Activated T-helper 2 cell treated with anti-CD3 and anti-CD28 coated beads, Interferon-gamma antibody, Interleukin-2, Interleukin-4, amounts not matched to agents 10 μg/mL and 5 μg/mL and 100 μg/mL, durations not matched to agents 14 hours and 24 hours and 36 hours (primary cell): ENCODE data around the gene LARP7. TPM values are rescaled to one million over a fixed set of nuclear protein-coding genes. Genes with fewer than 3 reads are reported as not detected.
A peak's percentile ranks its signal among the peaks of the same experiment; 100 is the strongest.
"Not testable (repeated sequence)": the region's sequence is repeated elsewhere in the genome, so short reads cannot be mapped to it uniquely, and the experiment has no call there.

ENCODE experiments used
- DNase-seq: peaks from one replicate; pipeline ENCODE4 v3.0.0; 2021; ENCODE audit warnings: low spot score
- H3K27ac Mint-ChIP-seq: one replicate; pipeline ENCODE4 v1.8.0; 2021; ENCODE audit warnings: mixed read lengths
- H3K27me3 Mint-ChIP-seq: one replicate; pipeline ENCODE4 v1.8.0; 2021; ENCODE audit warnings: low read depth, mixed read lengths
- H3K36me3 Mint-ChIP-seq: one replicate; pipeline ENCODE4 v1.8.0; 2021; ENCODE audit warnings: low read depth, mixed read lengths
- H3K4me1 Mint-ChIP-seq: one replicate; pipeline ENCODE4 v1.8.0; 2021; ENCODE audit warnings: low read depth, mixed read lengths
- H3K4me3 Mint-ChIP-seq: one replicate; pipeline ENCODE4 v1.8.0; 2021; ENCODE audit warnings: low read depth, mild to moderate bottlenecking, moderate library complexity, mixed read lengths
- H3K9me3 Mint-ChIP-seq: one replicate; pipeline ENCODE4 v1.8.0; 2021; ENCODE audit warnings: mixed read lengths
- intact Hi-C: fragments of 100-400 bp; cut with micrococcal nuclease; formaldehyde crosslinking; loops from one replicate; pipeline ENCODE4 v1.15.1; 2023
- total RNA-seq: library from RNA; stranded (reverse); gene quantifications from 2 replicates; pipeline ENCODE4 v1.2.3, GENCODE V29; 2022

LARP7 gene
- 44.0 and 45.3 TPM in 2 replicates for total RNA-seq

DNA sequence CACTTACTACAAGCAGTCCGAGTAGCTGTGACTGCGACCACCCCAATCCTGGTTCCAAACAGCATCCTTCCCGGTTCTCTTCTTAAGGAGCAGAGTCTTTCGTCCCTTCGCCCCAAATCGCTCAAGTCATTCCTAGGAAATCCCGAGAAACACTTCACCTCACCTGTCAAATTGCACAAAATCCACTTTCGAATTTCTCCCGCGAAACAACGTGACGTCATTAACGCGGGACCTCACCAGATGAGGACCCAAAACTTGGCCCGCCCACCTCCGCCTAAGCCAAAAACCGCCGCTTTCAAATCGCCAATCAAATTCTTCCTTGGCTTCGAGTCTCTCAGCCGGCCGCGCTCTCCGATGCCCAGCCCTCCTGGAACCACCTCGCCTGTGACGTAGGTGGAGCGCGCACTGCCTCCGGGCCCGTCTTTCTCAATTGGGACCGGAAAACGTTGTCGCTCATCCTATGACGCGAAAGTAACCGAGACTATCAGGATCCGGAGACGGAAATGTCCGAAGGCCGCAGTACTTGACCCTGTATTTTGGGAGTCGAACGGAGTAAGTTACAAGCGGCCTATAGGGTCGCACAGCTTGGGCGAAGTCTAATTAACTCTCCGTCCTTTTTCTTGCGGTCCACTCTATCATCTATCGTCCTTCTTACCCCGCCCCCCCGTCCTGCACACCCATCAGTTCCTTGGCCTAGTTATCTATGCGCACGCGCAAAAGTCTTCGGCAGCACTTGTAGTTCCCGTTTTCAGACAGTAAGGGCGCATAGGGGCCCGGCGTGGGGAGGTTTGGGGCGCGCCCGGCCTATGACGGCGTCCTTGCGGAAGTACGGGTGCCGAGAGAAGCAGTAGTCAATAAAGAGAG is at the start of gene LARP7, which contains the start of gene ZGRF1:
LARP7 (plus strand) TSS at position 456 of the 864 bp plus-strand sequence. CDS start 7,527 bp downstream, outside the sequence.
ZGRF1 (minus strand) TSS at position 222 of the 864 bp plus-strand sequence. CDS start 3,733 bp downstream, outside the sequence.
- Mint-ChIP-seq H3K4me1 (peaks cover 29% of the 10 kb centered on the region), H3K4me3 (no peak within 1 kb of the TSS), H3K36me3 (peaks cover 10% of the 10 kb centered on the region), H3K9me3 (no peaks in the 10 kb centered on the region), H3K27me3 (no peaks in the 10 kb centered on the region), H3K27ac (no peak within 1 kb of the TSS)
- intact Hi-C loops: loop anchor here (1.0 to 2.0 kb wide), 2 partner anchors 182 to 406 kb away; partner anchors contain the start of gene AP1AR
- DNase-seq: peak; percentile 97

DNA sequence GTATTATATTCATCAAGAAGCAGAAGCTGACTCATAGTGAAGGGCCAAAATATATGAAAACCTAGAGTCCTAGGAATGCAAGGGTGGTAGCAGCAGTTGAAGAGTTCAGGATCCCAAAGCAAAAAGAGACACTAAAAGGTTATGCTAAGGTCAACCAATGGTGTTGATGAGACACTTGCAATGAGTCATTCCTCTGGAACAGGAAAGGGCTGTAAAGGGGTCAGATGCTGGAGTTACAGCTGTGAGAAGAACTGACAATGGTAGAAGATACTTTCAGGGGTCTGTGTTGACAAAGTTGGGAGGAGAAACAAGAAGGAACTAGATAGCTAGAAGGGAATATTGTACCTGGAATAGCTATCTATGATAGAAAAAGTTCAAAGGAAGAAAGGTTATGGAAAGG is 47.7 kb upstream of the LARP7 start:
- DNase-seq: no peak
- Mint-ChIP-seq H3K9me3 (no peaks in the 10 kb centered on the region), H3K4me1 (peaks cover 4% of the 10 kb centered on the region), H3K27me3 (no peaks in the 10 kb centered on the region), H3K4me3 (no peak overlapping the region), H3K27ac (no peak overlapping the region), H3K36me3 (peaks cover 40% of the 10 kb centered on the region)
- intact Hi-C loops: no loop called here

- Mint-ChIP-seq H3K27ac (no peak overlapping the region), H3K27me3 (no peaks in the 10 kb centered on the region), H3K4me1 (peaks cover 4% of the 10 kb centered on the region), H3K36me3 (peaks cover 32% of the 10 kb centered on the region), H3K9me3 (no peaks in the 10 kb centered on the region), H3K4me3 (no peak overlapping the region)
- intact Hi-C loops: no loop called here
- no peak for DNase-seq
These were observed 45.4 kb upstream of the LARP7 start for GRCh38 chr4:112591593-112591992.

DNA sequence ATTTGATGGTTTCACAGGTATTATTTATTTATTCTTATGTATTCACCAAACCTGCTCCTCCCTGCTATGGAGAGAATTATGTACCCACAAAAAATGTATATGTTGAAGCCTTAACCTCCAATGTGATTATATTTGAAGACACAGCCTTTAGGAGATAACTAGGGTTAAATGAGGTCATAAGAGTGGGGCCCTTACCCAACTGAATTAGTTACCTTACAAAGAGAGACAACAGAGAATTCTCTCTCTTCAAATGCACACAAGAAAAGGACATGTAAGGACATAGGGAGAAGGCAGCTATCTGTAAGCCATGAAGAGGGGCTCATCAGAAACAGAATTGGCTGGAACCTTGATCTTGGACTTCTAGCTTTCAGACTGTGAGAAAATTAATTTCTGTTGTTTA is 44.2 kb upstream of the LARP7 start:
- peaks cover 4% of the 10 kb centered on the region for H3K4me1 Mint-ChIP-seq
- DNase-seq: no peak
- H3K27ac Mint-ChIP-seq: no peak overlapping the region
- intact Hi-C loops: no loop called here
- H3K9me3 Mint-ChIP-seq: no peaks in the 10 kb centered on the region
- H3K4me3 Mint-ChIP-seq: no peak overlapping the region
- H3K36me3 Mint-ChIP-seq: peaks cover 21% of the 10 kb centered on the region
- H3K27me3 Mint-ChIP-seq: no peaks in the 10 kb centered on the region

GRCh38 chr4:112593438-112594133 is 43.4 kb upstream of the LARP7 start:
- Mint-ChIP-seq H3K4me1 (peaks cover 4% of the 10 kb centered on the region), H3K9me3 (no peaks in the 10 kb centered on the region), H3K27ac (no peak overlapping the region), H3K4me3 (no peak overlapping the region), H3K27me3 (no peaks in the 10 kb centered on the region), H3K36me3 (peaks cover 22% of the 10 kb centered on the region)
- intact Hi-C loops: no loop called here
- DNase-seq: no peak

- H3K4me1 Mint-ChIP-seq: no peaks in the 10 kb centered on the region
- no peaks in the 10 kb centered on the region for H3K27me3 Mint-ChIP-seq
- no peak overlapping the region for H3K4me3 Mint-ChIP-seq
- H3K36me3 Mint-ChIP-seq: peaks cover 14% of the 10 kb centered on the region
- no peak for DNase-seq
- H3K27ac Mint-ChIP-seq: no peak overlapping the region
- intact Hi-C loops: no loop called here
- no peaks in the 10 kb centered on the region for H3K9me3 Mint-ChIP-seq
These were observed 42.0 kb upstream of the LARP7 start for GRCh38 chr4:112594993-112595392.

GRCh38 chr4:112604589-112604988 is 32.4 kb upstream of the LARP7 start:
- H3K36me3 Mint-ChIP-seq: peaks cover 7% of the 10 kb centered on the region
- DNase-seq: no peak
- H3K4me3 Mint-ChIP-seq: no peak overlapping the region
- intact Hi-C loops: loop anchor here (2.0 kb wide), 1 partner anchor 278 kb away; no protein-coding TSS in a partner anchor
- no peaks in the 10 kb centered on the region for H3K9me3 Mint-ChIP-seq
- H3K4me1 Mint-ChIP-seq: no peaks in the 10 kb centered on the region
- H3K27me3 Mint-ChIP-seq: no peaks in the 10 kb centered on the region
- H3K27ac Mint-ChIP-seq: no peak overlapping the region

GRCh38 chr4:112612814-112613213 is 24.1 kb upstream of the LARP7 start:
- H3K27me3 Mint-ChIP-seq, H3K27ac Mint-ChIP-seq, DNase-seq, intact Hi-C loops, H3K4me3 Mint-ChIP-seq, H3K9me3 Mint-ChIP-seq, H3K36me3 Mint-ChIP-seq, H3K4me1 Mint-ChIP-seq: not testable (repeated sequence)

DNA sequence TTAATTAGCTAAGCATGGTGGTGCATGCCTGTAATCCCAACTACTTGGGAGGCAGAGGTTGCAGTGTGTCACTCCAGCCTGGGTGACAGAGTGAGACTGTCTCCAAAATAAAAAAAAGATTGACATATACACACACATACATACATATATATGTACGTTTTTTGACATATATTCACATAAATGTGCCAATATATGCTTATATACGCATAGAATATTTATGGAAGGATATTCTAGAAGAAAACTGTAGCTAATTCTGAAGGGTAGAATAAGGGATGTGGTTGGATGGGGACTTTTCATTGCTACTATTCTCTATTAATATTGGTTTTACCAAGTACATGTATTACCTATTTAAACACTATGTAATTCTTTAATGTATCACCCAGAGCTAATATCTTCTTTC is 20.0 kb upstream of the LARP7 start:
- H3K27ac Mint-ChIP-seq: no peak overlapping the region
- no peak overlapping the region for H3K4me3 Mint-ChIP-seq
- no peak for DNase-seq
- no peaks in the 10 kb centered on the region for H3K27me3 Mint-ChIP-seq
- intact Hi-C loops: no loop called here
- H3K9me3 Mint-ChIP-seq: no peaks in the 10 kb centered on the region
- no peaks in the 10 kb centered on the region for H3K4me1 Mint-ChIP-seq
- peaks cover 25% of the 10 kb centered on the region for H3K36me3 Mint-ChIP-seq

GRCh38 chr4:112626228-112626627 is 10.7 kb upstream of the LARP7 start:
- no peak overlapping the region for H3K4me3 Mint-ChIP-seq
- H3K36me3 Mint-ChIP-seq: peaks cover 23% of the 10 kb centered on the region
- no peaks in the 10 kb centered on the region for H3K4me1 Mint-ChIP-seq
- DNase-seq: no peak
- H3K27me3 Mint-ChIP-seq: no peaks in the 10 kb centered on the region
- H3K27ac Mint-ChIP-seq: no peak overlapping the region
- intact Hi-C loops: no loop called here
- no peaks in the 10 kb centered on the region for H3K9me3 Mint-ChIP-seq

DNA sequence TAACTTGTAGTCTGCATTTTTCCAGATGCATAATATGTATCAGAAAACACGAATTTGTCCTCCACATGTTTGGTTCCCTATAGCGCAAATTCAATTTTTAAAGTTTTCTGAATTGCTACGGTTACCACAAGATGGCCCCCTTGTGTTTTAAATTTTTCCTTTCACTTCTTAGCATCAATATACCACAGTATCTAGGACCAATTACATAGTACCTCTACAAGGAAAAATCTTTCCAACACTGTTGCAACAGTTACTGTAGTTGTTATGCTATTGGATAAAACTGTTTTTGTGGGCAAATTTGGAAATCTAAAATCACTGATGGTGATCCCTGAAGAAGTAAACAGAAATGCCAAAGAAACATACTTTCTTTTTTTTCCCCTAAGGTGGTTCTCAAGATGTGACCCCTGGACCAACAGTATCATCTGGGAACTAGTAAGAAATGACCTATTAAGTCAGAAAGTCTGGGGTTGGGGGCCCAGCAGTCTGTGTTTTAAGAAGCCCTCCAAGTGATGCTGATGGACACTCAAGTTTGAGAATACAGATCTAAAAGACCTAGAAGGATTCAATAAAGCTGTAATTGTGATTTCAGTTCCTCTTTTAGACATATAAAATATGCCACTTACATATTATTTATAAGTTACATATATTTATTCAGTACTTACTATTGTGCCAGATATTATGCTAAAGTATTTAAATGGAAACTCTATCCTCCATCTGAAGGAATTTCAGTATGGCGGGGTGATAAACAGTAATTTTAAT is 3.3 kb upstream of the LARP7 start:
- intact Hi-C loops: loop anchor here (1.0 kb wide), 2 partner anchors 129 to 305 kb away; no protein-coding TSS in a partner anchor
- Mint-ChIP-seq H3K27me3 (no peaks in the 10 kb centered on the region), H3K36me3 (peaks cover 4% of the 10 kb centered on the region), H3K4me3 (no peak overlapping the region), H3K27ac (no peak overlapping the region), H3K9me3 (no peaks in the 10 kb centered on the region), H3K4me1 (peaks cover 15% of the 10 kb centered on the region)
- DNase-seq: no peak

GRCh38 chr4:112637552-112637866 is 566 bp downstream of the LARP7 start:
- Mint-ChIP-seq H3K27ac (no peak overlapping the region), H3K36me3 (peaks cover 10% of the 10 kb centered on the region), H3K27me3 (no peaks in the 10 kb centered on the region), H3K4me1 (peaks cover 30% of the 10 kb centered on the region), H3K9me3 (no peaks in the 10 kb centered on the region), H3K4me3 (no peak overlapping the region)
- intact Hi-C loops: loop anchor here (1.0 to 2.0 kb wide), 2 partner anchors 181 to 406 kb away; partner anchors contain the start of gene AP1AR
- no peak for DNase-seq
